ENCODE measurements around the gene PLD5. TPM values are rescaled to one million over a fixed set of nuclear protein-coding genes. Genes with fewer than 3 reads are reported as not detected.

The PLD5 gene
- total and polyA plus RNA-seq, 9 donors, result 0.35 to 6.2 (median 1.1) TPM

DNA sequence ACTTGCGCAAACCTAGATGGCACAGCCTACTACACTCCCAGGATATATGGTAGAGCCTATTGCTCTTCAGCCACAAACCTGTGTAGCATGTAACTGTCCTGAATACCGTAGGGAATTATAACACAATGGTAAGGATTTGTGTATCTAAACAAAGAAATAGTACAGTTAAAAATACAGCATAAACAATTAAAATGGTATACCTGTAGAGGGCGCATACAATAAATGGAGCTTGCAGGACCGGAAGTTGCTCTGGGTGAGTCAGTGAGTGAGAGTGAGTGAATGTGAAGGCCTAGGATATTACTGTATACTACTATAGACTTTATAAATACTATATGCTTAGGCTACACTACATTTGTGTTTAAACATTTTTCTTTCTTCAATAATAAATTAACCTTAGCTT is 99.3 kb downstream of the PLD5 start:
- 75 to 78% (median 77%) methylated on average over 4 of the region's 4 CpGs for WGBS, 3 donors
- DNase-seq, result no peak
- TF ChIP-seq, protein P1, sequence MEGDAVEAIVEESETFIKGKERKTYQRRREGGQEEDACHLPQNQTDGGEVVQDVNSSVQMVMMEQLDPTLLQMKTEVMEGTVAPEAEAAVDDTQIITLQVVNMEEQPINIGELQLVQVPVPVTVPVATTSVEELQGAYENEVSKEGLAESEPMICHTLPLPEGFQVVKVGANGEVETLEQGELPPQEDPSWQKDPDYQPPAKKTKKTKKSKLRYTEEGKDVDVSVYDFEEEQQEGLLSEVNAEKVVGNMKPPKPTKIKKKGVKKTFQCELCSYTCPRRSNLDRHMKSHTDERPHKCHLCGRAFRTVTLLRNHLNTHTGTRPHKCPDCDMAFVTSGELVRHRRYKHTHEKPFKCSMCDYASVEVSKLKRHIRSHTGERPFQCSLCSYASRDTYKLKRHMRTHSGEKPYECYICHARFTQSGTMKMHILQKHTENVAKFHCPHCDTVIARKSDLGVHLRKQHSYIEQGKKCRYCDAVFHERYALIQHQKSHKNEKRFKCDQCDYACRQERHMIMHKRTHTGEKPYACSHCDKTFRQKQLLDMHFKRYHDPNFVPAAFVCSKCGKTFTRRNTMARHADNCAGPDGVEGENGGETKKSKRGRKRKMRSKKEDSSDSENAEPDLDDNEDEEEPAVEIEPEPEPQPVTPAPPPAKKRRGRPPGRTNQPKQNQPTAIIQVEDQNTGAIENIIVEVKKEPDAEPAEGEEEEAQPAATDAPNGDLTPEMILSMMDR (IDR thresholded peaks at IDR 0.05), result no peak
- TF ChIP-seq EP300 (IDR thresholded peaks at IDR 0.05) (no peak), POLR2A (IDR thresholded peaks at IDR 0.05) (no peak)
- no peaks in the 10 kb centered on the region for H3K9me3 ChIP-seq
- intact Hi-C loops (cut with DNase I), result no loop called here
- H3K27me3 ChIP-seq, result no peaks in the 10 kb centered on the region
- H3K4me1 ChIP-seq (ENCODE audit: insufficient read depth), result peaks cover 2% of the 10 kb centered on the region
- no peak overlapping the region for H3K4me3 ChIP-seq
- no peak overlapping the region for H3K27ac ChIP-seq
- no peaks in the 10 kb centered on the region for H3K36me3 ChIP-seq

DNA sequence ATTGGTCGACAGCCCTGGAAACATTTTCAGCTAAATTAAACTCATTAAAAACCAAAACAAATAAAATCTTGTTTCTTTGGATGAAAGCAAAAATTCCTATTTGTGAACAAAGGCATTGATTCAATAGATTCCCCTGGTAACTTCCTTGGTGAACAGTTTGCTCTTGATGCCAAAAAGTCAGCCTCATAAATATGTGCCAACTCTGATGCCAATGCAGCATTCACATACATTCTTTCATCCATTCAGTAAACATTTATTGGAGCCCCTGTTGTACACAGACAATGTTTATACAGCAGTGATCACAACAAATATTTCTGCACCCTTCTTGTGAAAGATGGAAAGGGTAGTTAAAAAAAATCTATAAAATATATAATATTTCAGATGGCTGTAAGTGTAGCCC is 107.8 kb downstream of the PLD5 start:
- Histone ChIP-seq H3K4me3 (no peak overlapping the region), H3K9me3 (no peaks in the 10 kb centered on the region), H3K27ac (no peak overlapping the region), H3K27me3 (no peaks in the 10 kb centered on the region), H3K4me1 (ENCODE audit: insufficient read depth) (no peaks in the 10 kb centered on the region), H3K36me3 (no peaks in the 10 kb centered on the region)
- intact Hi-C loops (cut with DNase I), result no loop called here
- WGBS, 3 donors, result 79 to 83% (median 80%) methylated on average over 1 of the region's 1 CpG
- no peak for DNase-seq
- TF ChIP-seq, protein P1 (IDR thresholded peaks at IDR 0.05), result no peak
- TF ChIP-seq EP300 (IDR thresholded peaks at IDR 0.05), result no peak
- TF ChIP-seq POLR2A (IDR thresholded peaks at IDR 0.05), result no peak

DNA sequence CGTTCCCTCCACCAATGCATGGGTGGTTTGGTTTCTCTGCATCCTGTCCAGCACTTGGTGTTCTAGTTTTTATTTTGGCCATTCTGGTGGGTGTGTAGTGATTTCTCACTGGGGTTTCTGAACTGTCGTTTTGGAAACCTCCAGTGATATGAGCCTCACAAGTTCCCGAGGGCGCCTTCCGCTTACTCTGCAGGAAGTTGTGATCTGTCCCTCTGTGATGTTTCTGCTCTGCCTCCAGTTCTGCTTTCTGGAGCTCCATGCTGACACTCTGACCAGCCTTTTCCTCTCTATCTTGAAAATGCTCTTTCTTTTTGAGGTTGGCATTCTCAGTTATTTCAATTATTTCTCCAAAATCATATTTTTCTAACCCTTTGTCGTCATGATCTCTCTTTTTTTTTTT is 111.6 kb downstream of the PLD5 start:
- no peaks in the 10 kb centered on the region for H3K9me3 ChIP-seq
- no peaks in the 10 kb centered on the region for H3K4me1 ChIP-seq (ENCODE audit: insufficient read depth)
- intact Hi-C loops (cut with DNase I), result no loop called here
- H3K27ac ChIP-seq, result no peak overlapping the region
- no peak overlapping the region for H3K4me3 ChIP-seq
- no peaks in the 10 kb centered on the region for H3K36me3 ChIP-seq
- WGBS, 3 donors, result 73 to 82% (median 75%) methylated on average over 6 of the region's 6 CpGs
- TF ChIP-seq POLR2A (IDR thresholded peaks at IDR 0.05), result no peak
- TF ChIP-seq EP300 (IDR thresholded peaks at IDR 0.05), result no peak
- TF ChIP-seq, protein P1 (IDR thresholded peaks at IDR 0.05), result no peak
- DNase-seq, result no peak
- no peaks in the 10 kb centered on the region for H3K27me3 ChIP-seq

DNA sequence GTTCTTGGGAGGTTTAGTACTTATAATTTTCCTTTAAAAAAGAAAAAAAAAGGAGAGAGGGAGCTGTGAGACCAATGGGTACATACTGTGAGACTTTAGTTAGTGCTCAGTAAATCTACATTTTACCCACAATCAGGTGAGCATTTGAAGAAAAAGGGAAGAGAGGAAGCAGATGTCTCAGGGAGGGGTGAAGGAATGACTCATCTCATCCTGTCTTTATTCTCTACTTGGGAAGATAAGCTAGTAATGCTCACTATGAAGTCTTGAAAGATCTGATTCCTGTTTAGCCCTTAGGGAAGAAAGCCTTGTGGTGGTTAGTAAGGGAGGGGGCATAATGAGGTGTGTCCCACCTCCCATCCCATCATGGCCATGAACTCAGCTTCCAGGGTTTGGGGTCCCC is 112.6 kb downstream of the PLD5 start:
- H3K36me3 ChIP-seq, result no peaks in the 10 kb centered on the region
- no peak overlapping the region for H3K4me3 ChIP-seq
- no peak for DNase-seq
- H3K4me1 ChIP-seq (ENCODE audit: insufficient read depth), result no peaks in the 10 kb centered on the region
- TF ChIP-seq POLR2A (IDR thresholded peaks at IDR 0.05) (no peak), EP300 (IDR thresholded peaks at IDR 0.05) (no peak)
- TF ChIP-seq, protein P1 (IDR thresholded peaks at IDR 0.05), result no peak
- no peak overlapping the region for H3K27ac ChIP-seq
- intact Hi-C loops (cut with DNase I), result no loop called here
- H3K9me3 ChIP-seq, result no peaks in the 10 kb centered on the region
- no peaks in the 10 kb centered on the region for H3K27me3 ChIP-seq

DNA sequence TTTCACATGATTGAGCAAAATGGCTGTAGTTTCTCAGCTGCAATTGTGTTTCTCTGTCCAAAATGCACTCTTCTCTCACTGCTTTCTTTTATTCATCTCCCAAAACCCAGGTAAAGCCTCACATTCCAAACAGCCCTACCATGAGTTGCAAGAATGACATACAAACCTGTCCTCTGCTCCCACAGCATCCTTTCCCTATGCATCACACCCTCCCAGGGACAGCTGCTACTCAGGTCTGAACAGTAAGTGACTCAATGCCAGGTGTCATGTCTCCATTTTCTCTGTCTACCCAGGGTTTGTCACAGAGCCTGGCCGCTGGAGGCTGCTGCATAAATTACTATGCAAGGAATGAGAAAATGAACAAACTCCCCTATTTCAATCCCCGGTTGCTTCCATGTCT is 118.5 kb downstream of the PLD5 start:
- no peaks in the 10 kb centered on the region for H3K9me3 ChIP-seq
- no peak overlapping the region for H3K27ac ChIP-seq
- TF ChIP-seq POLR2A (IDR thresholded peaks at IDR 0.05) (no peak), EP300 (IDR thresholded peaks at IDR 0.05) (no peak)
- TF ChIP-seq, protein P1 (IDR thresholded peaks at IDR 0.05), result no peak
- H3K4me1 ChIP-seq (ENCODE audit: insufficient read depth), result no peaks in the 10 kb centered on the region
- no peak for DNase-seq
- H3K36me3 ChIP-seq, result no peaks in the 10 kb centered on the region
- 64 to 70% (median 66%) methylated on average over 2 of the region's 2 CpGs for WGBS, 3 donors
- intact Hi-C loops (cut with DNase I), result no loop called here
- H3K4me3 ChIP-seq, result no peak overlapping the region
- H3K27me3 ChIP-seq, result no peaks in the 10 kb centered on the region

Data from ovary (tissue), 9 donors.